C4-2B (cell line): ENCODE data around the gene FTCD.
"Not testable (repeated sequence)": the region's sequence is repeated elsewhere in the genome, so short reads cannot be mapped to it uniquely, and the experiment has no call there.

Experiments
- H3K27ac ChIP-seq: fragments of 450-650 bp; 2 replicates; pipeline ENCODE4 v1.5.1; 2017
- CTCF ChIP-seq: fragments of 450-650 bp; conservative IDR thresholded peaks from 2 replicates; pipeline ENCODE4 v1.5.1; 2017; ENCODE audit warnings: mild to moderate bottlenecking
- ZFX ChIP-seq: fragments of 450-650 bp; IDR thresholded peaks from 2 replicates; pipeline ENCODE4 v1.6.1; 2017

The FTCD gene

GRCh38 chr21:46155514-46156377, at the start of gene FTCD:
Gene FTCD, minus strand, starts transcription at chr21:46155579. Its CDS starts 56 bp downstream, at chr21:46155523.
- no peak within 1 kb of the TSS for H3K27ac ChIP-seq
- TF ChIP-seq CTCF: no peak

DNA sequence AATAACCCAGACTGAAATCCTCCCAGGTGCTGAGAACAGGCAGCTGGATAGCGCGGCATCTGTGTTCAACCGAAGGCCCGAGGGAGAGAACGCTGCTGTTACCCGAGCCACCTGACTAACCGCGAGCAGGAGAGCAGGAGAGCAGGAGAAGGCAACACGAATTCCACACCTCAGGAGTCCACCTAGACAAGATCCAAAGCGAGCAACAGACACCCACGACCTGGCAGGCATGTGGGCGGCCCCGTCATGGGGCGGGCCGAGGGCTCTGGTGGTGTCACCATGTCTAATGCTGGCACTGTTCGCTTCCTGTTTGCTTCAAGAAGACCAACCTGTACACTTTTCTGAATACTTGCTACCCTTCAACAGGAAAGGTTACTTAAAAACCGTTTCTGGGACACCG, 49.8 kb upstream of the FTCD start:
- TF ChIP-seq ZFX (no peak), CTCF (no peak)
- H3K27ac ChIP-seq: no peak overlapping the region

- TF ChIP-seq CTCF (no peak), ZFX (no peak)
- H3K27ac ChIP-seq: no peak overlapping the region
These were observed 47.8 kb upstream of the FTCD start for GRCh38 chr21:46203203-46203600.

GRCh38 chr21:46202592-46203202, 47.3 kb upstream of the FTCD start:
- TF ChIP-seq CTCF: no peak
- TF ChIP-seq ZFX: no peak
- no peak overlapping the region for H3K27ac ChIP-seq

- H3K27ac ChIP-seq: not testable (repeated sequence)
These were observed 45.8 kb upstream of the FTCD start for GRCh38 chr21:46200877-46201803.

GRCh38 chr21:46199436-46200373, 44.3 kb upstream of the FTCD start:
- TF ChIP-seq CTCF: no peak
- TF ChIP-seq ZFX: no peak
- H3K27ac ChIP-seq: no peak overlapping the region

- no peak overlapping the region for H3K27ac ChIP-seq
- TF ChIP-seq ZFX (no peak), CTCF (no peak)
These were observed 41.4 kb upstream of the FTCD start for GRCh38 chr21:46196733-46197132.
